Right ventricle myocardium inferior (tissue), 1 donor: ENCODE measurements around the gene CXCL5. TPM values are rescaled to one million over a fixed set of nuclear protein-coding genes. Genes with fewer than 3 reads are reported as not detected.

ENCODE experiments used
- ATAC-seq: fragments of 200-7000 bp; cut with Tn5 transposase; one replicate; pipeline ENCODE4 v1.9.1; 2020; ENCODE audit warnings: mild to moderate bottlenecking, moderate library complexity
- DNase-seq: peaks from one replicate; pipeline ENCODE4 v3.0.0; 2021; ENCODE audit errors: missing footprints
- intact Hi-C: fragments of 100-400 bp; cut with DNase I; formaldehyde crosslinking; loops from one replicate; pipeline ENCODE4 v1.11.0; 2022
- total RNA-seq: library from RNA; stranded (reverse); fragmentation: NEBNext Ultra II Directional; extraction: Animal tissue kit (Norgen Biotek cat#: 25700); gene quantifications from one replicate; pipeline ENCODE4 v1.2.1, GENCODE V29; 2021
- donor health status: DM: no; HTN: yes; CAD: no; lungs with severe emphysema.

Gene CXCL5
- total RNA-seq, 1 donor from 2014 or later = 0.08 TPM

DNA sequence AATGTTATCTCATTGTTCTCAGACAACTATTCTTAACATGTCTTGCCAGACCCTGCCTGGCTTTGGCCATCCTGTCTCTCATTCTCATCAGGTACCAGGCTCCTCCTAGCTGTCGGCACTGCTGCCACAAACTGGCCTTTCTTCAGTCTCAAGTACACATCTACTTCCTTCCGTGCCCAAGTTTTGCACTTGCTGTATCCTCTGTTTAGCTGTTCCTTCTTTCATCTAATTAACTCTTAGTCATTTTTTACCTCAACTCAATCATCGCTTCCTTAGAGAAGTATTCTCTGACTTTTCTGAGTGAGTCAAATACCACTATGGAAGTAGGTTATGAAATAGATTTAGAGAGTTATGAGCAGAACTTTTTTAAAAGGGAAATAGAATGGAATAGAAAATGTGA lies 20.3 kb upstream of the CXCL5 start:
- no peak for ATAC-seq
- intact Hi-C loops = no loop called here
- no peak for DNase-seq

DNA sequence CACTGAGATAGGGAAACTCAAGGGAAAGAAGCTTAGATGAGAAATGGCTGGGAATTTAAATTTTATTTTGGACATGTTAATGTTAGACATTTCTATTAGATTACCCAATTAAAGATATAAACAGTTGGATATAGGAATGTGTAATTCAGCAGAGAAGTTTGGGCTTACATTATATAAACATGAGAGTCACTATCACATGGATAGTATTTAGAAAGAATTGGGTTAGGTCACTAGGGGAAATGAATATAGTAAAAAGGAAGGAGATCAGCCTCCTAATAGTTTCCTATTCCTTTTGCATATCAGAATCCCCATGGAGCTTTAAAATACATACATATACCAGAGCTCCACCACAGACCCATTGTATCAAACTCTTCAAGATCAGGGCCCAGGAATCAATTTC lies 19.6 kb upstream of the CXCL5 start:
- intact Hi-C loops = no loop called here
- DNase-seq (no peak), ATAC-seq (no peak)

DNA sequence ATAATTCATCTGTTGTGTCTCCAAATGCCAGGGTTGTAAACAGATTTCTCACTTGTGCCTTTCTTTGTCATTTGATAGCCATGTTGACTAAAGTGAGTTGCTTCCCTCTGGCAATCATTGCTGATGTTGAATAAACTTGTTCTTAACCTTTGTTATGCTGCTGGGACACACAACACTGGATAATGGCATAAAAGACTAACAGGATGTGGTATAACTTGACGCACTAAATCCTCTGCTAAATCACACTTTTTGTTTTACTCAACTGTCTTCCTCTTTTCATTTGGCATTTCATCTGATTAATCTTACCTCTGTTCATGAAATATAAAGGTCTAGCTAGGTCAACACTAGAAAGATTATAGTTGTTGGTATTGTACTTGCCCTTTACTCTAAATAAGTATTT lies 17.6 kb upstream of the CXCL5 start:
- intact Hi-C loops = no loop called here
- ATAC-seq = no peak
- no peak for DNase-seq

DNA sequence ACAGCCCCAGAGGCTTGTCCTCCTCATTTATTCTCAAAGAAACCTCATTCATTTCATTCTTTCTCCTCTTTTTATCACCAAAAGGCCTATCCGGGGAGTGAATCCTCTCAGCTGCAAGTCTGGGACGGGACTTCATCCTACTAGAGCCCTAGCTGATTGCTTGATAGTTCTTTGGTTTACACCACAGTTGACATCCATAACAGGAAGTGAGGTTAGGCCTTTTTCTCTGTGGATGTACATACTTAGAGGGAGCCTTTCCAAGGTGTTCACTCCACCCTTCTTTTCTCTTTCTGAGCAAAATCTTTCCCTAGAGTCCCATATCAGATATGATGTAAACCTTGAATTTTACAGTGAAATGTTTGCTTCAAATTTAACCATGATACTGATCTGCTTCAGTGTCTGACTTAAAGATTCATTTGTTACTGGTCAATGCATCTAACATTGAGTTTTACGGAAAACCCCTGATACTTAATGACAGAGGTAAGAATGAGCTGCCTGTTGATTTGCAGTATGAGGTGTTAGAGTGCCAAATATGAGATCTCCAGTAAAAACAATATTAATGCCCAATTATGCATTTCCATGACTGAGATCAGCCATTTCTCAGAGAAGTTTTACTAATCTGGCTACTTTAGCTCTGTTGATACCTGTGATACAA lies 16.8 kb upstream of the CXCL5 start:
- DNase-seq (no peak), ATAC-seq (no peak)
- intact Hi-C loops = no loop called here

DNA sequence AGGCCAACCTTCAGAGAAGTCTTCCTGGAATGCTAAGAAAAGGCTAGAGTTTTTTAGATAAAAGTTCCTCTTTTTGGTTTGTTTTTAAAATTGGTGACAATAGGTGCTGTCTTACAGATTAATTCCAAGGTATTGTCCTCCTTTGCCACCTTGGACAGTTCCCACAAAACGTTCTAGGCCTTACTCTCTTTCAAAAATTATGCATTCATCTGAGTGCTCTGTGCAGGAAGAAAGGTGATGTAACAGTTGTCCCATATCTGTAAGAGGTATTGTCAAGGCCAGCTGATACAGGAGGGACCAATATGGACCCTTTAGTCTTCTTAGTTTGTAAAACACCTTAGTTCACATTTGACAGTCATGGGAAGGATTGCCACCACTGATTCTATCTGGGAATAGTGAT lies 15.9 kb upstream of the CXCL5 start:
- intact Hi-C loops = no loop called here
- ATAC-seq (no peak), DNase-seq (no peak)

DNA sequence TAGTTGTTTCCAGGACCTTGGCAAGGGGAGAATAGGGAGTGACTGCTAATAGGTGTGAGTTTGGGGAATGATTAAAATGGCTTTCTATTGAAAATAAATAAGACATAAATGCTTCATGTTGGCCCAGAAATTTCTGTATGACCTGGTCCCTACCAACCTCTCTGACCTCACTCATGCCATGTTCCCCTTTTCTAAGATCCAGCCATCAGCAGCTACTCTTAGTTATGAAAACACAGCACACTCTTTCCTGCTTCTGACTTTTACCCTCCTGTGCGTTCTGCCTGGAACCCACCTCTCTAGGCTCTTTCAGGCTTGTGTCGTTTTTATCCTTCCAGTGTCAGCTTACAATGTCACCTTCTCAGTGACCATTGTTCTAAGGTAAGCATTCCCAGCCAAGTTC lies 14.8 kb upstream of the CXCL5 start:
- intact Hi-C loops = no loop called here
- no peak for DNase-seq

DNA sequence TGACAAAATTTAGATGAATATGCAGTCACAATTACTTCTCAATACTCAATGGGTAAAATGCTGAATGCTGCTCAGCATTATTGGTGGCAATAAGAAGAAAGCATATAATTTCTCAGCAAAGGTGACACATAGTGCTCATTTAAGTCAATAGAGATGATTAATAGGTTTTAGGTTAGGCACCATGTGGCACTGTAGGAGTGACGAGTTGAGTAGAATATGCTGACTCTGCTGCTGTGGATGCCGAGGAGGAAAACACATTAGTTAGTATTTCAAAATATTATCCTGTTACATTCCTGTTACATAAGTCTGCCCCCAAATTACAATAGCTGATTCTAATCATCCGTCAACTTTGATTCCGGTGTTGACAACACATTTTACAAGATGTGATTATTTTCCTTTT lies 13.7 kb upstream of the CXCL5 start:
- DNase-seq (no peak), ATAC-seq (no peak)
- intact Hi-C loops = no loop called here

More for the DNA sequence above, 14.8 kb upstream of the CXCL5 start:
- no peak for ATAC-seq

DNA sequence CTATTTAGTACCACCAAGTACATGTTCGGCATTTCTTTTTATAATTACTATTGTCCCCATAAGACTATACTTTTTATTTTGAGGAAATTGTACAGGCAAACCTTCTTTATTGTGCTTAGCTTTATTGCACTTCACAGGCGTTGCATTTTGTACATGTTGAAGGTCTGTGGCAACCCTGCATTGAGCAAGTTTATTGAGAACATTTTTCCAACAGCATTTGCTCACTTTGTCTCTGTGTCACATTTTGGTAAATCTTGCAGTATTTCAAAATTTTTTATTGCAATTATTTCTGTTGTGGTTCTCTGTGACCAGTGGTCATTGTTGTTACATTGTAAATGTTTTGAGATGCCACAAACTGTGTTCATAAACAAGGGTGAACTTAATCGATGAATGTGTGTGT lies 10.8 kb upstream of the CXCL5 start:
- DNase-seq (no peak), ATAC-seq (no peak)
- intact Hi-C loops = no loop called here

DNA sequence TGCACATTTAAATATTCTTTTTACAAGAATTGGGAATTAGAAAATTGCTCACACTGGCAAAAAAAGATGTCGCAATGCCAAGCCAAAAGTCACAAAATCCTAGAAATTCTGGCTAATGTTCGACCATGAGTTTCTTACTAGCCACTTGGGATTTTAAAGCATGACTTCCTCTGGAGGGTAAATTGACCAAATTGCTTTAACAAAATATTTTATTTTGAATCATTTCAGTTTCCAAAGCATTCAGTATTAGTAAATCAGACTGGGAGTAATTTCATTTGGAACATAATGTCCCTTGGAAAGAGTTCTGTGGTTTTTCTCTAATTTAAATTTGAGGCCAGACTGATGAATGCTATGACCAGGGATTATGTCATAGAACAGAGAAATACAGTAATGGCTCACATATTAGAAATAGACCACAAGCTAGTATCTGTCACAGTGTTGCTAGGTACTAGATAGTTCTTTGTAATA lies 7.6 kb upstream of the CXCL5 start:
- no peak for DNase-seq
- intact Hi-C loops = no loop called here
- no peak for ATAC-seq

DNA sequence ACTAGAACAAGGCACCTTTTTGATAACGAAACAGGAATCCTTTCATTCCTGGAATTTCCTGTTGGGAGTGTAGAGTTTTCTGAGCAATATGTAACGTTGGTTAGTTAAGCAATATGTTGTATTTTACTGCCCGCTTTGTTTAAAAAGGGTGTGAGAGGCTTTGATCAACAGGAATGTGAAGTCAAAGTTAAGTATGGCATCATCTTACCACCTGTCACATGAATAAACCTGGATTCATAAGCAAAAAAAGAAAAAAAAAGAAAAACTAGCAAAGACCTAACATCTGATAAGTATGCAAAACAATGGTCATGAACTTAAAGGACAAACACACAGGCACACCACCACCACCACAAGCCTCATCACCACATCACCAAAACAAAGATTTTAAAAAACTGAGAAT lies 7.1 kb upstream of the CXCL5 start:
- DNase-seq = no peak
- no peak for ATAC-seq
- intact Hi-C loops = no loop called here

DNA sequence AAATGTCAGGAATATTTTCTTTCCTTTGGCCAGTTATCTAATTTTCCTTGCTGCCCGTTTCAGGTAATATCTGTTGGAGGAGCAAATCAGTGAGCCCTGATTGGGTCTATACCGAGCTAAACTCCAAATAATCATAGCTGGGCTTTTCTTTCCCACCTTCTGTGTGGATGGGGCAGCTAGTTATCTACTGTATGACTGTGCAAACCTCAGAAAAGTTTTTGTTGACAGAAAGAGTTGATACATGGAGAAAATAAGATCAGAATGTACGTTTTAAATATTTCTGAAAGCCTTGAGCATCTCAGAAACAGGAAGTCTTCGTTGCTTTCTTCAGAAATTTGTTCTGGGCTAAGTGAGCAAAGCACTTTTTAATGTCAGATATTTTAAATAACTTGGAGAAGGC lies 6.2 kb upstream of the CXCL5 start:
- no peak for ATAC-seq
- no peak for DNase-seq
- intact Hi-C loops = no loop called here

DNA sequence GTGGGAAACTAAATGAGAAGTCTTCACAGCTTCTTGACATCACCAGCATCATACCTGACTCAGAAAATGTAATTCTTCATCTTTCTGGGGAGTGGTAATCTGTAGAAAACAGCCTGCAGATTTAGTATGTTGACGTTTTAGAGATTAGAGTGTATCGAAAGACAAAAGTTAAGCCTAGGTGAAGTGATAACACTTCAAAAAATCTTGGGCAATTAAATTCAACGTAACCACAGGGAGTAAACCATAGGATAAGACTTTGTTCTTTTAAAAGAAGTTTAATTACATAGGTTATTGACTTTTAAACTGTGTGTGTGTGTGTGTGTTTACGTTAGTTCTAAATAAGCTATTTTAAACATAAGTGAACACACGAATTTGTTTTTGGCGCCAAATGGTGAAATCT lies 1.8 kb upstream of the CXCL5 start:
- ATAC-seq (no peak), DNase-seq (no peak)
- intact Hi-C loops = no loop called here

DNA sequence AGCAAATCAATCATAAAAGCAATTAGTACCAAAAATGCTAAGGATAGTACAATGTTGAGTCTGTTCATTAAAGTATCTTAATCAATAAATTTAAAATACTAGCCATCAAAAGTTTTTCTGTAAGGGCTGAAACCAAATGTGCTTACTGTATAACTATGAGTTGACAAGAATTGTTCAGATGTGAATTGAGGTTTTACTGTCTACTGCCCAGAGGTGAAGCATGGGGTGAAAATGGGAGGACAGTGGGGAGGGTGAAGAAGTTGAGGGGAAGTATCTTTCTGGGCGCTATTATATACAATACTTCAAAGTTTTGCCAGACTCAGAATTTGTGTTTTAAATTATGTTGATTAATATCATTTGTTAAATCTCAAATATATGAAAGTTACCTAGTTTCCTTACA lies 6.4 kb downstream of the CXCL5 start:
- no peak for ATAC-seq
- no peak for DNase-seq
- intact Hi-C loops = no loop called here

DNA sequence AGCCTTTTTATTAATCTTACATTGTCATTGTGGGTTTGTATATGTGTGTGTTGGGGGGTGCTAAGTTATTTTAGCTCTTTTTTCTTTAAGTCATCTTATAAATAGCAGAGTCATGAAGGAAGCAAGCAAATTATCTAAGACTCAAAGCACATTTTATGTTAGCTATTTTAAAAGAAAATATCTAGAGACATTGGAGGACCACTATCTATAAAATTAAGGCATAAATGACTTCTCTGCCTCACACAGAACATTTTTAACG lies 6.8 kb downstream of the CXCL5 start:
- DNase-seq = no peak
- ATAC-seq = no peak
- intact Hi-C loops = no loop called here

DNA sequence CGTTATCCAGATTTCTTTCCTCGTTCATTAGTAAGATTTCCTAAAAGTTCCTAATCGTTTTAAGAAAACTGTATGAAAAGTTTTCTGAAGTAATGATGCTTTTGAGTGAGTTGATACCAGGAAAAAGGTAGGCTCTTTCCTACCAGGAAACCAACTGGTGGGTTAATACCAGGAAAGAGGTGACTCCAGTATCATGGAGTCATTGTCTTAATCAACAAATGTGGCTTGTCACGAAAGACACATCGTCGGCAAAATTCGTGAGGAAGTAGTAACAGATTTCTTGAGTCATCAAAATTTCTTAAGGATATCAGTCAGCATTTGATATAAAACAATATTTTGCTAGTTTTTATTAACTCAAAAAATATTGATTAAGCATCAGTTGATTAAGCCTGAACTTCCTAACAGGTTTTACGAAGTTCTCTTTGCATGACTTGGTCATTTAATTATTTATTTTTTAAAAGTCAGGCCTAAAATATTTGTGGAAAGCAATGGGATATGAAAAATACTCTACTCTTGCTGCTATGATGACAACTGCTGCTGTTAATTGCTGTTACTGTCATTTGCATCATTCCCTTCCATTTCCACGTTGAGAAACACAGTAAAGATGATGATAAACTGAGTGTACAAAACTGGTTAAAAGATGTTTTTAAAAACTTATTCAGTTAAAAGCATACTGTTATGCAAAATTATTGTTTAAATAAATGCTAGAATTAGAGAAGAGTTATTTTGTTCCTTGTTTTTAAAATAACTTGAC lies 7.3 kb downstream of the CXCL5 start:
- DNase-seq (no peak), ATAC-seq (no peak)
- intact Hi-C loops = no loop called here

DNA sequence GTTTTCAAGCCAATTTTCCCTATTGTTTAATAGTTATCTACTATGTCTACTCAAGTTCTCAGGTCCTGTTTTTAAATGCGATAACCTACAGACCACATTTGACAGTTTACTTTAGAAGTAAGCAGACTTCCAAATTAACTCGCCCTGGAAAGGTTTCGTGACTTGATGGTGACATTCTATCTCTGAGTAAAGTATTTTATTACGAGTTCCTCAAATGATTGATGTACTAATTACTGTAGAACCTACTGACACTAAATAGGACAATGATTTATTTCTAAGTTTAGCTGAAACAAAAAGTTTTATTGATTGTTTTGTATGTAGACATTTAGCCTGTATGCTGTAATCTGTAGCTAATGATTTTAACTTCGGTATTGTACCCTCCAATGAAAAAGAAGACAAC lies 8.5 kb downstream of the CXCL5 start:
- ATAC-seq (no peak), DNase-seq (no peak)
- intact Hi-C loops = no loop called here

DNA sequence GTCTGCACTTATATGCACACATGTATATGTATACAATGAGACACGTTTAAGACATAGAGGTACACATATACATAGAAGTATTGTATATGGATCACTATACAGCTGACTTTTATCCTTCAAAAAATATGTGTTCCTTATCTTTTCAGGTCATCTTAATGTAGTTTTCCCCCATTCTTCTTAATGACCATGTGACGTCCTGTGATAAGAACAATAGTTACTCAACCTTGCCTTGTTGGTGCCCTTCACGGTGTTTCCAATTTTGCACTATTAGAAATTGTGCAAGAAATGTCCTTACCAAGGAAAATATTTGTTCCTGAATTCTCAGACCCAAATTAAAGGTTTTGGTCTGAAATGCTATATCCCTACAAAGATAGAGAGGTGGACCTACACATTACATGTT lies 9.4 kb downstream of the CXCL5 start:
- intact Hi-C loops = no loop called here
- no peak for ATAC-seq
- DNase-seq = no peak

DNA sequence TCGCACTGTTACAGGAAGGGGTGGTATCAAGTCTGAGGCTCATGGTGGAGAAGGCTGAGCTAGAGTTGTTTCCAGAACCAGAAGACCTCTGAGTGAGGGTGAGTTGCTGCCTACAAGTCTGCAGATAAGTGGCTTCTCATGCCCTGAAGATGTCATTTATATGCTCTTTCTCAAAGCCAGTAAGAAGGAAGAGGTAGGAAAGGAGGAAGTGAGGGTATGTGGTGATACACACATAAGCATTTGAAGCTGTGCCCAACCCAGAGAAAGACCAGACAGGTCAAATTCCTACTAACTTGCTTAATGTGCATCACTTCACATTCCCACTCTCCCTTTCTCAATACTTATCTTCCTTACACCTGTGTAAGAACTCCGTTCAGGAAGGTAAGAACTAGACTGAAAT lies 10.4 kb downstream of the CXCL5 start, which contains the start of gene PPBP:
Gene PPBP, minus strand, starts transcription at position 130 of the 400 bp plus-strand sequence. Its CDS starts 87 bp downstream, at position 43.
- DNase-seq = no peak
- no peak for ATAC-seq
- intact Hi-C loops = no loop called here

DNA sequence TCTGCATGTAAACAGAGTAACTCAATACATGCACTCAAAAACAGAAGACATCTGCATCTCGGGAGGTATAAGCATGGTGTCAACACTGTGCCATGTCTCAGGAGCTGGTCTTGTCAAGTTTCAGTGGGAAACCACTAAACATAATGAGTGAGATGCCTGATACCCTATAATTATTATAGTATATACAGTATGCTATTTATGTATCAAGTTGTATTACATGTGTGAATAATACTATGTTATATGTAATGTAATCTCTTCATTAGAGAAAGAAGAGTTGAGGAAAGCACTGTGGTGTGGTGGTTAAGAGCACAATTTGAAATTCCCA lies 13.0 kb downstream of the CXCL5 start:
- intact Hi-C loops = no loop called here
- DNase-seq (no peak), ATAC-seq (no peak)

DNA sequence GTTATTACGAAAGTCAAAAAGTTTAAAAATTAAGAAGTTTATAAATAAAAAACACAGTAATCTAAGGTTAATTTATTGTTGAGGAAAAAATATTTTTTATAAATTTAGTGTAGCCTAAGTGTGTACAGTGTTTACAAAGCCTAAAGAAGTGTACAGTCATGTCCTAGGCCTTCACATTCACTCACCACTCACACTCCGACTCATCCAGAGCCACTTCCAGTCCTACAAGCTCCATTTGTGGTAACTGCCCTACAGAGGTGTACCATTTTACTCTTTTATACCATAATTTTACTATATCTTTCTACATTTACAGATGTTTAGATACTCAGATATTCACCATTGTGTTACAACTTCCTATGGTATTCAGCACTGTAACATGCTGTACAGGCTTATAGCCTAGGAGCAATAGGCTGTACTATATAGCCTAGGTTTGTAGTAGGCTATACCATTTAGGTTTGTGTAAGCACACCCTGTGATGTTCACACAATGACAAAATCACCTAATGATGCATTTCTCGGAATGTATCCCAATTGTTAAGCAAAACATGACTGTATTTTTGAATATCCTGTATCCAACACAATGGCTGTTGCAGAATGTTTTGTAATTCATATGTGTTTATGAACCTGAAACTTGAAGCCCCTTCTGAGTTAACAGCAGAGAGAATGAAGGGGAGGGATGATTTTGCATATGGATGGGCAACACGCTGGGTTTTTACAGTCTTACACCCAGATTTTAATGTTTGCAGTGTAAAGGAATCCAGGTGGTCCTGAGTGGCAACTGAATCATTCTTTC lies 13.5 kb downstream of the CXCL5 start:
- intact Hi-C loops = no loop called here
- no peak for DNase-seq
- ATAC-seq = no peak
